Measurements from ENCODE around the gene ALMS1. TPM values are rescaled to one million over a fixed set of nuclear protein-coding genes. Genes with fewer than 3 reads are reported as not detected.

ALMS1 gene
- polyA plus RNA-seq, 3 donors = 0.55 to 5.2 (median 0.64) TPM

DNA sequence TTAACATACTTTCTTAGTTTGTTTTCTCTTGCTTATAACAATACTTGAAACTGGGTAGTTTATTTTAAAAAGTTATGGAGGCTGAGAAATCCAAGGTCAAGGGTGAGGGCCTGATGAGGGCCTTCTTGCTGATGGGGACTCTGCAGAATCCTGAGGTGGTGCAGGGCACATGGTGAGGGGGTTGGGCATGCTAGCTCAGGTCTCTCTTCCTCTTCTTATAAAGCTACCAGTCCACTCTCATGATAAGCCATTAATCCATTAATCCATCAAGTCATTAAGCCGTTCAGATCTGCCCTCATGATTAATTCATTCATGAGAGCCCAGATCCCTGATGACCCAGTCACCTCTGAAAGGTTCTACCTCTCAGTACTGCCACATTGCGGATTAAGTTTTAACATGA lies 21.4 kb downstream of the ALMS1 start:
- intact Hi-C loops (cut with micrococcal nuclease) = no loop called here
- peaks cover 15 to 30% (median 25%) of the 10 kb centered on the region in 7 donors for H3K9me3 Mint-ChIP-seq
- Histone ChIP-seq H3K9me3 (replicated peaks in 1 of 2; ENCODE audit: control insufficient read depth in 1 of 2, insufficient read depth in 1 of 2, low read length in 2 of 2) (peaks cover 10 to 15% of the 10 kb centered on the region in 2 donors), H3K27ac (ENCODE audit: low read depth in 1 of 2, low read length in 2 of 2) (no peak overlapping the region), H4K20me1 (ENCODE audit: insufficient read depth, low read length) (no peaks in the 10 kb centered on the region), H3K27me3 (ENCODE audit: control insufficient read depth in 2 of 2, insufficient read depth in 2 of 2, low read length in 2 of 2) (no peaks in the 10 kb centered on the region), H3K9ac (ENCODE audit: insufficient read depth, low read length, poor library complexity, severe bottlenecking) (no peak overlapping the region), H3K4me2 (replicated peaks; ENCODE audit: extremely low read depth, low read length, poor library complexity, severe bottlenecking) (no peak overlapping the region), H3K79me2 (ENCODE audit: insufficient read depth, low read length) (no peaks in the 10 kb centered on the region), H3K4me3 (replicated peaks in 1 of 3; ENCODE audit: low read depth in 2 of 3, low read length in 3 of 3) (no peak overlapping the region), H3K4me1 (ENCODE audit: control insufficient read depth in 1 of 2, insufficient read depth in 2 of 2, low read length in 2 of 2) (no peaks in the 10 kb centered on the region), H2AFZ (ENCODE audit: insufficient read depth, low read depth, low read length, poor library complexity, severe bottlenecking) (no peak overlapping the region), H3K36me3 (replicated peaks in 1 of 2; ENCODE audit: control insufficient read depth in 1 of 2, insufficient read depth in 2 of 2, low read length in 2 of 2) (peaks cover 0 to 9% of the 10 kb centered on the region in 2 donors)
- no peak overlapping the region for H3K4me3 Mint-ChIP-seq
- H3K27ac Mint-ChIP-seq = no peak overlapping the region
- H3K36me3 Mint-ChIP-seq = peaks cover 13 to 30% of the 10 kb centered on the region in 2 donors
- DNase-seq = no peak
- H3K4me1 Mint-ChIP-seq = no peaks in the 10 kb centered on the region
- WGBS (ENCODE audit: insufficient coverage) = 100% methylated on average over 1 of the region's 2 CpGs
- H3K27me3 Mint-ChIP-seq (ENCODE audit: low read depth in 3 of 3) = no peaks in the 10 kb centered on the region
- no peak for TF ChIP-seq CTCF (IDR thresholded peaks at IDR 0.05)

DNA sequence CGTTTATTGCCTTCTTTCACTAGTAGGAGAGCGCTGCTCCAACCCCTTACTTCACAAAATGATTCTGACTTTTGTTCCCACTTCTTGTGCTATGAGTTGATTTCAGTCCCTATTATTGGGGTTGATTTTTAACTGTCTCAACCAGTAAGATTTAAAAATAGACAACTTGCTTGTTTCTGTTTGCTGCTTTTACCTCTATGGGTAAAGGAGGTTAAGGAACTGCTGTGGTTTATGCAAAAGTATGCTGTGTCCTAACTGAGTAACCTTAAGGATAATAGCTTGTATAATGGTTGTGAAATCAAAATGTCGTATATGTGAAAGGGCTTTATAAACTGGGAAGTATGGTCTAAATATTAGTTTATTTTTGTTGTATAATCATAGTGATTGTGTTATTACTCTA lies 22.6 kb downstream of the ALMS1 start:
- Histone ChIP-seq H3K27me3 (ENCODE audit: control insufficient read depth in 2 of 2, insufficient read depth in 2 of 2, low read length in 2 of 2) (no peaks in the 10 kb centered on the region), H3K9me3 (replicated peaks in 1 of 2; ENCODE audit: control insufficient read depth in 1 of 2, insufficient read depth in 1 of 2, low read length in 2 of 2) (peaks cover 6 to 12% of the 10 kb centered on the region in 2 donors), H3K79me2 (ENCODE audit: insufficient read depth, low read length) (no peaks in the 10 kb centered on the region), H3K27ac (ENCODE audit: low read depth in 1 of 2, low read length in 2 of 2) (no peak overlapping the region), H3K36me3 (replicated peaks in 1 of 2; ENCODE audit: control insufficient read depth in 1 of 2, insufficient read depth in 2 of 2, low read length in 2 of 2) (peaks cover 0 to 9% of the 10 kb centered on the region in 2 donors), H4K20me1 (ENCODE audit: insufficient read depth, low read length) (no peaks in the 10 kb centered on the region), H3K9ac (ENCODE audit: insufficient read depth, low read length, poor library complexity, severe bottlenecking) (no peak overlapping the region), H3K4me3 (replicated peaks in 1 of 3; ENCODE audit: low read depth in 2 of 3, low read length in 3 of 3) (no peak overlapping the region), H3K4me2 (replicated peaks; ENCODE audit: extremely low read depth, low read length, poor library complexity, severe bottlenecking) (no peak overlapping the region), H3K4me1 (ENCODE audit: control insufficient read depth in 1 of 2, insufficient read depth in 2 of 2, low read length in 2 of 2) (no peaks in the 10 kb centered on the region), H2AFZ (ENCODE audit: insufficient read depth, low read depth, low read length, poor library complexity, severe bottlenecking) (no peak overlapping the region)
- intact Hi-C loops (cut with micrococcal nuclease) = no loop called here
- H3K27ac Mint-ChIP-seq = no peak overlapping the region
- no peak for DNase-seq
- H3K9me3 Mint-ChIP-seq = peaks cover 8 to 28% (median 20%) of the 10 kb centered on the region in 7 donors
- no peaks in the 10 kb centered on the region for H3K4me1 Mint-ChIP-seq
- peaks cover 9 to 22% of the 10 kb centered on the region in 2 donors for H3K36me3 Mint-ChIP-seq
- no peak for TF ChIP-seq CTCF (IDR thresholded peaks at IDR 0.05)
- H3K27me3 Mint-ChIP-seq (ENCODE audit: low read depth in 3 of 3) = no peaks in the 10 kb centered on the region
- WGBS (ENCODE audit: insufficient coverage) = no CpG with 5 or more reads among the region's 3 CpGs
- H3K4me3 Mint-ChIP-seq = no peak overlapping the region
